Gastrocnemius medialis (tissue), 4 donors: ENCODE data around the gene PIK3C2G.

Experiments
- CTCF ChIP-seq, 5 experiments: fragments of 450-650 bp in 3 of 5; fragments of 200-600 bp in 2 of 5; sonication (generic) in 2 of 5; IDR thresholded peaks in 4 of 5; conservative IDR thresholded peaks in 1 of 5; 1 replicate in 4 of 5; 2 replicates in 1 of 5; pipeline ENCODE4 v1.5.1; 2016 to 2019; ENCODE audit warnings: antibody characterized with exemption in 5 of 5, mild to moderate bottlenecking in 3 of 5, moderate library complexity in 3 of 5
- POLR2A ChIP-seq, 2 donors: fragments of 450-650 bp; IDR thresholded peaks; one replicate each; pipeline ENCODE4 v1.6.1; 2017; ENCODE audit warnings: antibody characterized with exemption in 2 of 2, mild to moderate bottlenecking in 2 of 2, moderate library complexity in 2 of 2

- TF ChIP-seq CTCF (IDR thresholded peaks at IDR 0.05 in 4 of 5, conservative IDR thresholded peaks at IDR 0.05 in 1 of 5): no peak
- no peak for TF ChIP-seq POLR2A (IDR thresholded peaks at IDR 0.05)
Measured at GRCh38 chr12:18428416-18428815, 167.1 kb downstream of the PIK3C2G start.
